Mesothelial cell of epicardium (in vitro differentiated cells): Measurements from ENCODE around the gene FAM184A. TPM values are rescaled to one million over a fixed set of nuclear protein-coding genes. Genes with fewer than 3 reads are reported as not detected.
A peak's percentile ranks its signal among the peaks of the same experiment; 100 is the strongest.

Experiments
- DNase-seq, 2 experiments: peaks; one replicate each; pipeline ENCODE4 v3.0.0; 2021; ENCODE audit warnings: low spot score in 2 of 2; ENCODE audit not compliant: unreplicated experiment in 2 of 2
- H3K27ac Mint-ChIP-seq: 2 replicates; pipeline ENCODE4 v1.8.0; 2021; ENCODE audit warnings: mixed read lengths
- H3K27me3 Mint-ChIP-seq: 2 replicates; pipeline ENCODE4 v1.8.0; 2021; ENCODE audit warnings: low read depth, mixed read lengths
- H3K36me3 Mint-ChIP-seq: 2 replicates; pipeline ENCODE4 v1.8.0; 2021; ENCODE audit warnings: mixed read lengths
- H3K4me1 Mint-ChIP-seq: 2 replicates; pipeline ENCODE4 v1.8.0; 2021; ENCODE audit warnings: mixed read lengths
- H3K4me3 Mint-ChIP-seq: 2 replicates; pipeline ENCODE4 v1.8.0; 2021; ENCODE audit warnings: mild to moderate bottlenecking, moderate library complexity, mixed read lengths
- H3K9me3 Mint-ChIP-seq: 2 replicates; pipeline ENCODE4 v1.8.0; 2021; ENCODE audit warnings: mixed read lengths
- total RNA-seq: library from RNA; stranded (reverse); gene quantifications from 3 replicates; pipeline ENCODE4 v1.2.1, GENCODE V29; 2021
- TF ChIP-seq, protein P1 (sequence below): fragments of 200-600 bp; sonication (generic); IDR thresholded peaks from one replicate; pipeline ENCODE4 v1.5.0; 2021; ENCODE audit warnings: antibody characterized with exemption; ENCODE audit not compliant: unreplicated experiment

The FAM184A gene
- total RNA-seq, 1 donor from 2014 or later, result 4.1 TPM

DNA sequence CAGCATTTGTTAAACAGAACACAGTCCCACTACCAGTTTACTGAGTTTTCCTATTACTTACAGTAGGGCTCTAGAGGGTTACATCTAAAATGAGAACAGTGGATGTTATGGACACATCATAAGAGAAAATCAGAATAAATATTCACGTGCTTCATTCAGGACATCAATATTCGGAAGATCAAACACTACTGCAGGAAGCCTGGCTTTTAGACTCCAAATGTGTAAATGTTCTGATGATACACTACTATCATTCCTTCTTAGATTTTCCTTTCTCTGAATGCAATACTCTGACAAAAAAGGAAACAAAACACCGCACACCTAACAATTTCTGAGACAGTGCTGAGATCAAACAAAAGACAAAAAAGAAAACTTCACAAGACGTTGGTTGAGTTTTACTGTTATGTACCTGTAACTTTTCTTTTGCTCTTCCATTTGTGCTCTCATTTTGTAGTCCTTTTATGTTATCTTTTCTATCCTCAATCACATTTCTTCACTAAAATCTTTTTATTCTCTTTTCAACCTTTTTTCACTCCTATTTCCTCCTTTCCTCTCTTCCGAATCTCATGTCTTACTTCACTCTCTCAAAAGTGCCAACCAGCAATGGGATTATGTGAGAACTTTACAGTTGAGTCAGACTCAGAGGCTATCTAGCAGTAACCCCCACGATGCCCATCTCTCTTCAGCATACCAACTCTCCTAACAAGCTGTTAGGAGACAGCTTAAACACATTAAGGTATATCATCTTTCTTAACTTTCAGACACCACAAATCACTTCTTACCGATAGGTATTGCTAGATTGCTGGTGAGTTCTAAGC is 1.7 kb downstream of the FAM184A start:
- Mint-ChIP-seq H3K9me3 (no peaks in the 10 kb centered on the region), H3K27ac (no peak overlapping the region), H3K4me1 (peaks cover 20% of the 10 kb centered on the region), H3K4me3 (peak overlapping the region; percentile 65), H3K27me3 (peaks cover 23% of the 10 kb centered on the region), H3K36me3 (no peaks in the 10 kb centered on the region)
- no peak for DNase-seq
- TF ChIP-seq, protein P1, sequence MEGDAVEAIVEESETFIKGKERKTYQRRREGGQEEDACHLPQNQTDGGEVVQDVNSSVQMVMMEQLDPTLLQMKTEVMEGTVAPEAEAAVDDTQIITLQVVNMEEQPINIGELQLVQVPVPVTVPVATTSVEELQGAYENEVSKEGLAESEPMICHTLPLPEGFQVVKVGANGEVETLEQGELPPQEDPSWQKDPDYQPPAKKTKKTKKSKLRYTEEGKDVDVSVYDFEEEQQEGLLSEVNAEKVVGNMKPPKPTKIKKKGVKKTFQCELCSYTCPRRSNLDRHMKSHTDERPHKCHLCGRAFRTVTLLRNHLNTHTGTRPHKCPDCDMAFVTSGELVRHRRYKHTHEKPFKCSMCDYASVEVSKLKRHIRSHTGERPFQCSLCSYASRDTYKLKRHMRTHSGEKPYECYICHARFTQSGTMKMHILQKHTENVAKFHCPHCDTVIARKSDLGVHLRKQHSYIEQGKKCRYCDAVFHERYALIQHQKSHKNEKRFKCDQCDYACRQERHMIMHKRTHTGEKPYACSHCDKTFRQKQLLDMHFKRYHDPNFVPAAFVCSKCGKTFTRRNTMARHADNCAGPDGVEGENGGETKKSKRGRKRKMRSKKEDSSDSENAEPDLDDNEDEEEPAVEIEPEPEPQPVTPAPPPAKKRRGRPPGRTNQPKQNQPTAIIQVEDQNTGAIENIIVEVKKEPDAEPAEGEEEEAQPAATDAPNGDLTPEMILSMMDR, result no peak

DNA sequence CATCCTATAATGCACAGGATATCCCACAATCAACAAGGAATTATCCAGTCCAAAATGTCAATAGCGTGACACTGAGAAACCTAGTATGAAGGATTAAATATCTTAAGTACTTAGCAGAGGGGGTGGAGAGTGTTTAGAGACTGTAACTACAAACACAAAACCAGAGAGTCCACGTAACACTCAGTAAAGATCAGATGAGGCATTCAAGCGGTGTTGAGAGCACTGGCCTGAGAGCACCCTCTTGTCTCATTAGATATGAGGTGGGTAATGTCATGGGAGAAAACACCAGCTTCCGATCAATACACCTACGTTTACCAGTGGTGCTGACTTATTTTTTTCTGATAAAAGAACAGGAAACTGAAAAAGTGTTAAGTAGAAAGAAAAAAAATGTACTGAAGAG is 2.3 kb downstream of the FAM184A start:
- Mint-ChIP-seq H3K36me3 (no peaks in the 10 kb centered on the region), H3K27me3 (peaks cover 23% of the 10 kb centered on the region), H3K9me3 (no peaks in the 10 kb centered on the region), H3K4me3 (no peak overlapping the region), H3K4me1 (peaks cover 20% of the 10 kb centered on the region), H3K27ac (no peak overlapping the region)
- TF ChIP-seq, protein P1, result no peak
- DNase-seq, result no peak

DNA sequence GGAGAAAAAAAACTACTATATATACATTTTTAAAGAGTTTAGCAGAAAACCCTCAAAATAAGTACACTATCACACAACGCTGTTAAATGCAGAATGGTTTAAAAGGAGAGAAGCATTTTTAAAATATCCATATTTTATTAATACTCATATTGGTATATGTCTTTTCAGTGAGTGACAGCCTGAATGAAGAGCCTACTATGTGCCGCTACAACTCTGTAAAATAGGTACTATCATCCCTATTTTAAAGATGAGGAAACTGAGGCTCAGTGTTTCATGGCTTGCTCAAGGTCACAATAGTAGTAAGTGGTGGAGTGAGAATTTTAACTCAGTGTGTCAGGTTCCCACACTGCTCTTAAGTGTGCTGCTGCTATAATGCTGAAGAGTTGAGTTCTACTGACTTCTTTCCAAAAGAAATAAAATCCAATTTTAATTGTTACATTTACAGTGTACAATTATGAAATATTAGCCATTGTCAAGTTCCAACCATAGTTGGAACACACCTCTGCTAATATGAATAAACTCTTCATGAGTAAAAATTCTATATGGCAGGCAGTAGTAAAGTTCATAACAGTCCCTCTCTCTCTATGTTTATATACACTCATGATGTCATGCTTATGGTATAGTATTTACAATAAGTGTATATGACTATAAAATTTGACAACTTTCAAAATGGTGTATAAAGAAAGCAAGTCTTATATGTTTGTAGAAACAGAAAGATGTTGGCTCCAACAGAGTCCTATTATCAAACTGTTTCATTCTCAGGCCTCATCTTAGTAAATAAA is 3.1 kb downstream of the FAM184A start:
- no peak for DNase-seq
- Mint-ChIP-seq H3K4me1 (peaks cover 20% of the 10 kb centered on the region), H3K27me3 (peaks cover 19% of the 10 kb centered on the region), H3K36me3 (no peaks in the 10 kb centered on the region), H3K9me3 (no peaks in the 10 kb centered on the region), H3K4me3 (no peak overlapping the region), H3K27ac (no peak overlapping the region)
- TF ChIP-seq, protein P1, result no peak

DNA sequence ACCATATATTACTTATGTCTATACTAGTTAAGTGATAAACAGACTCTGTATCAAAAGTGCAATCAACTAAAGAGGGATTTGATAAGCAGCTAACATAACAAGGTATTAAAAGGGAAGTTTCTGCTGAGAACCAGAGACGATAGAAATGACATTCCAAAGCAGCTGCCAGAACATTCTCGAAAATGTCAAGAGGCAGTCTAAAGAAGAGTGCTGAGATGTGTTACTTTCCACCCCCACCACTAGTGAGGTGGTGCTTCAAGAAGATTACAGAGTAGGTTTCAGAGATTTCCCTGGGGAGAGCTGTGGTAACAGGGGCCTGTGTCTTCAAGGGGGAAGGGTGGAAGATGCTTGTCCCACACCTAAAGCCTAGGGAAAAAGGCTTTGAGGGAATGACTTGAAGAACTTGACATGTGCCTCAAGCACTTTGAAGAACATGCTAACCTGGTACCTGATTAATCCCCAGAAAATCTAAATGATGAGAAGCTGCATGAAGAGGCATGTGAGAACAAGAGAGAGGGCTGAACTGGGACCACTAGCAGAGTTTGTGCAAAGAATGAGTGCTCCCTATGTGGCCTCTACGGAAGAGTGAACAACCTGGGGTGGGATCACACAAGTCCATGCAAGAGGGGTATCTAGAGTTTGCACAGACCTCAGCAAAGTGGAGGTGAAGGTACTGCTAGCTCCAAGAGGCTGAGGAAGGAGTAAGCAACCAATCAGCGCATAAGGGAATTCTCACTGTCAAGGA is 5.0 kb downstream of the FAM184A start:
- H3K36me3 Mint-ChIP-seq, result no peaks in the 10 kb centered on the region
- peaks cover 16% of the 10 kb centered on the region for H3K27me3 Mint-ChIP-seq
- TF ChIP-seq, protein P1, result no peak
- no peak overlapping the region for H3K27ac Mint-ChIP-seq
- no peak for DNase-seq
- no peaks in the 10 kb centered on the region for H3K9me3 Mint-ChIP-seq
- peaks cover 10% of the 10 kb centered on the region for H3K4me1 Mint-ChIP-seq
- no peak overlapping the region for H3K4me3 Mint-ChIP-seq

DNA sequence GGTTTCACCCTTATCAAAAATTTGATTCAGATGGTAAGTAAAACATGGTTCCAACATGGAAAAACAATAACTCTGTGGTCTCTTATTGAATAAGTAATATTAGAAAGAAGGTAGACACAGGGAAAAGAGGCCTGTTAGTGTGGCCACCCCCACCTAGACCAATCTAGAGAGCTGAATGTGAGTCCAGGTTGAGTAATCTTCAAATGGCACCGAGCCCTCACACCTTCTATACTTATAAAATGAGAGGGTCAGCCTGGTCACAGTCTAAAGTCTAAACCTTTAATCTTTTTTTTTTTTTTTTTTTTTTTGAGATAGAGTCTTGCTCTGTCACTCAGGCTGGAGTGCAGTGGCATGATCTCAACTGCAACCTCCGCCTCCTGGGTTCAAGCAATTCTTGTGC is 6.9 kb downstream of the FAM184A start:
- no peak overlapping the region for H3K4me3 Mint-ChIP-seq

More for the DNA sequence above, 6.9 kb downstream of the FAM184A start:
- TF ChIP-seq, protein P1, result no peak
- Mint-ChIP-seq H3K9me3 (no peaks in the 10 kb centered on the region), H3K27ac (no peak overlapping the region), H3K36me3 (no peaks in the 10 kb centered on the region), H3K4me1 (no peaks in the 10 kb centered on the region), H3K27me3 (peaks cover 5% of the 10 kb centered on the region)
- no peak for DNase-seq
